CD4-positive, alpha-beta T cell treated with Interleukin-10 for 1 hour (primary cell): ENCODE results near the gene B9D2.
"Not testable (repeated sequence)": the region's sequence is repeated elsewhere in the genome, so short reads cannot be mapped to it uniquely, and the experiment has no call there.

Experiments used
- DNase-seq: peaks from one replicate; pipeline ENCODE4 v3.0.0-alpha.2; 2020

Gene B9D2, protein sequence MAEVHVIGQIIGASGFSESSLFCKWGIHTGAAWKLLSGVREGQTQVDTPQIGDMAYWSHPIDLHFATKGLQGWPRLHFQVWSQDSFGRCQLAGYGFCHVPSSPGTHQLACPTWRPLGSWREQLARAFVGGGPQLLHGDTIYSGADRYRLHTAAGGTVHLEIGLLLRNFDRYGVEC

GRCh38 chr19:41363753-41364523, at the start of gene B9D2:
TSS of gene B9D2 (minus strand) at chr19:41364149. CDS start at chr19:41363519, 630 bp downstream.
- DNase-seq: peak; percentile 99

DNA sequence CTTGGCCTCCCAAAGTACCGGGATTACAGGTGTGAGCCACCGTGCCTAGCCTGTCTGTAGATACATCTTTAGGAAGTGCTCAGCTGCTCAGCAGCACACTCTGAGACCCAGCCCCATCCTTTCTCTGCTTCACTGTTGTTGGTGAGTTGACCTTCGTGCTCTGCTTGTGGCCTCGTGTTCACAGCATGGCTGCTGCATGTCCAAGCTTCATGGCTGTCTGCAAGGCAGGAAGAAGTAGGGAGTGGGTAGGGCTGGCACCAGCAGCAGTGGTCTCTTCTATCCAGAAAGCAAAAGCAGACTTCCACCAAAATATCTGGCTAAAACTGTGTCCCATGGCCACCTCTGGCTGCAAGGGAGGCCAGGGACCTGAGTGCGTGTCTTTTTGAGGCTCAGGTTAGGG, 49.0 kb upstream of the B9D2 start:
- no peak for DNase-seq

- DNase-seq: no peak
Observed at GRCh38 chr19:41411968-41412265, 48.0 kb upstream of the B9D2 start.

DNA sequence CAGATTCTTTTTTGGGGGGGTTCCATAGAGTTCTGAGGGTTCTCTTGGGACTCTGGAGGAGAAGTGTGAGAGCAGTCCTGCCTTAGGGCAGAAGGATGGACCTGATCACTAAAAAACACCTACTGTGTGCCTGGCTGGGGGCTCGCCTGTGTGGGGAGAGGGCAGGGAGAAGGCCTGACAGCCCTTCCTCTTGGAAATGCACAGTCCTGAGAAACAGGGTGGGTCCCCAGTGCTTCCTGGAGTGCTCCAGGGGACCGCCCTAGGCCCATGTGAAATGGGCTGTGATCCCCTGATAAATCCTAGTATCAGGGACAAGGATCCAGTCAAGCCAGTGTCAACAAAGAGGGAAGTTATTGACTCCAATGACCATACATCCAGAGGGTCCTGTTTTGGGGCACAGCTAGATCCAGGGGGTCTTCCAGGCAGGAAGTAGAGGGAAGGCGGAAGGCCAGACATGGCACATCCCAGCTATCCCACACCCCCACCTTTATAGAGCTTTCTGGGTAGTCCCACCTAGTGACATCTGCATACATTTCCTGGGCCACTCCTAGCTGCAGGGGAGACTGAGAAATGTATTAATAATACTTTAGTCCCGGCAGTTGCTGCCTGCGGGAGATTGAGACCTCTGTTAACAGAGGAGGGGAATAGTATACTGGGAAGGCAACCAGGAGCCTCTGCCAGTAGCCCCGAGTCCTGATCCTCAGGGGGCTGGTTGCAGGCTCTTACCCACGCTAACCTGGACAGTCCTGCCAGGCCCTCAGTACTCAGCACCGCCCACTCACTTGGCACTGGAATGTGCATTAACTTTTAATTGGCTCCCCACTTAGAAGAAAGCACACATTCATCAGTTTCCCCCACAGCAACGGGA, 47.4 kb upstream of the B9D2 start:
- DNase-seq: no peak

DNA sequence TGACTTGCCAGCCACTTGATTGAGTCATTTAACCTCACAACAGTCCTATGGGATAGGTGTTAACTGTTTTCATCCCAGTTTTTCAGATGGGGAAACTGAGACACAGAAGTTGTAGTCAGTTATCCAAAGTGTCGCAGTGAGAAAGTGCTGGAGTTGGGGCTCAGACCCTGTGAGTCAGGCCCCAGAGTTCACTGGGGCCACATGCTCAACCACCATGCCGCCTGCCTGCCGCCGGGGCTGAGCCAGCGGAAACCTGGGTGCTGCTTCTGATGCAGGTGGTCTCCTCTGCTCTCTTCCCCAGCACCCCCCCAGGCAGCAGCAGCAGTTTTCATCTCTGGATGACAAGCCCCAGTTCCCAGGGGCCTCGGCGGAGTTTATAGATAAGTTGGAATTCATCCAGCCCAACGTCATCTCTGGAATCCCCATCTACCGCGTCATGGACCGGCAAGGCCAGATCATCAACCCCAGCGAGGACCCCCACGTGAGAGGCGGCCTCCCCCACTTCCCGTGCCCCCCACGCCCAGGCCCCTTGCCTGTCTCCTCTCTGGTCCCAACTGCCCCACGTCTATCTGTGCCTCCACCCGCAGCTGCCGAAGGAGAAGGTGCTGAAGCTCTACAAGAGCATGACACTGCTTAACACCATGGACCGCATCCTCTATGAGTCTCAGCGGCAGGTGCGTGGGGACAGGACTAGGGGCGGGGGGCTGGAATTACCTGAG, 46.5 kb upstream of the B9D2 start:
- DNase-seq: no peak

DNA sequence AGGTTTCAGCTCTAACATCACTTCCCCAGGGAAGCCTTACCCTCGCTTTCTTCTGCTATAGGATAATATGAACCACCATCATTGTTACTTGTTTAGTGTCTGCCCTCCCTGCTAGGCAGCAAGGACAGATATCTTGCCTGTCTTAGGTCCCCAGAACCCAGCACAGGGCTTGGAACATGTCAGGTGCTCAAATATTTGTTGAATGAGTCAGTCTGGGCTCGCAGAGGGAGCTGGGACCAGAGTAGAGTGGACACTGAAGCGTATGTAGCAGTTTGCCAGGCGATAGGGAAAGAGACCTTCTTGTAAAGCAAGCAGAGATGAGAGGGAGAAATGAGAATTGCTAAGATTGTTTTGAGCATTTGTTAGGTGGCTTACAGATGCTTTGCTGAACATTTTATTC, 45.3 kb upstream of the B9D2 start:
- DNase-seq: no peak

GRCh38 chr19:41408846-41409245, 44.9 kb upstream of the B9D2 start:
- DNase-seq: not testable (repeated sequence)

GRCh38 chr19:41408256-41408655, 44.3 kb upstream of the B9D2 start:
- no peak for DNase-seq

- no peak for DNase-seq
Observed at GRCh38 chr19:41407271-41407670, 43.3 kb upstream of the B9D2 start.

DNA sequence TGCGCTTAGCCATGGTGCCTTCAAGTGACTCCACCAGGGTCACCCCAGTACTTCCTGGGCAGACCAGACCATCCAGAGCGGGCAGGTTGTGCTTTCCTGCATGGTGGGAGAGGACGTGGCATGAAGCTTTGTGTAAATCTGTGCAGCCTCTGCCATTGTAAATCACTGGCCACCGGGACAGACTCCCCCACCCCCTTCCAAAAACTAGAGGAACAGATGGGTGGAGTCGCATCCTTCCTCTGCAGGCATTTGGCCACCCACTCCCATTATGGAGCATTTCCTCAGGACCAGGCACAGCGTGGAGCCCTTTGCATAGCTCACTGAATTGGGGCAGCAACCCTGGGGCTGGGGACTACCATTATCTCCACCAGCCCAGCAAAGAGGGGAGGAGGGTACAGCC, 41.8 kb upstream of the B9D2 start:
- DNase-seq: no peak

DNA sequence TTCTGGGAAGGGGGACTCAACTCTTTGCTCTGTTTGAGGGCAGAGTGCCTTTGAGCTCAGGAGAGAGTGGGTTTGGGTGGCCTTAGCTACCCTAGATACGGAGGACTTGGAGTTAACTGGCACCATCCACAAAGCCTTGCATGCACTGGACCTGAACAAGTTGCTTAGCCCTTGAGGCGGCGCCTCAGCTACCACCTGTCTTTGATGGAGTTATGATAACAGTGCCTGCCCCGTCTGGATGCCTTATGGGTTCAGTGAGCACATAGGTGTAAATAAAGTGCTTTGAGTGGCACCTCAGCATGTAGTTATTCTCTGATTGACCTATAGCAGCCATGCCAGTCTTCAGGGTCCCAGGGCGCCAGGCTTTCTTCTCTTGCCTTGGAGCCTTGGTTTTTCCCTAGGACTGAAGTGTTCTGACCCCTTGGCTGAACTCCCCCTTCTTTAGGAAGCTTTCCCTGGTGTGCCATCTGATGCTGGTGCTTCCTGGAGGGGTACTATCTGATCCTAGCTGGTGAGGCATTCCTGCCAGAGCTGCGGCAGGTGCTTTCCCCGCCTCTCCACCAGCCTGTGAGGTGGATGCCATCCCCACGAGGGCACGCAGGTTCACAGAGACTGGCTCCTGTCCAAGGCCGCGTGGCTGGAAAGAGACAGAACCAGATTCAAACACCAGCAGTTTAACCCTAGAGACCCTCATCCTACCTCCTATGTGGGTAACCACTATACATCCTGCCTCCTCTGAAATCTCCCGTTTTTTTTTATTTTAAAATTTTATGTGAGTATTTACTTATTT, 39.4 kb upstream of the B9D2 start:
- DNase-seq: no peak

DNA sequence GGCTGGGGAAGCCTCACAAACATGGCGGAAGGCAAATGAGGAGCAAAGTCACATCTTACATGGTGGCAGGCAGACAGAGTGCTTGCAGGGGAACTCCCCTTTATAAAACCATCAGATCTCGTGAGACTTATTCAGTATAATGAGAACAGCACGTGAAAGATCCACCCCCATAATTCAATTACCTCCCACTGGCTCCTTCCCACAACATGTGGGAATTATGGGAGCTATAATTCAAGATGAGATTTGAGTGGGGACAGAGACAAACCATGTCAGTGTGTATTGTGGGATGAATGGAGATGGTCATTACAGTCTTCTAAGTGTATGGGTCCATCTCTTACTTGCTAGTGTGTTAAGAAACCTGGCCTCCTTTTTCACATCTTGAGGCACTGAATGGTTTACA, 38.1 kb upstream of the B9D2 start:
- no peak for DNase-seq

DNA sequence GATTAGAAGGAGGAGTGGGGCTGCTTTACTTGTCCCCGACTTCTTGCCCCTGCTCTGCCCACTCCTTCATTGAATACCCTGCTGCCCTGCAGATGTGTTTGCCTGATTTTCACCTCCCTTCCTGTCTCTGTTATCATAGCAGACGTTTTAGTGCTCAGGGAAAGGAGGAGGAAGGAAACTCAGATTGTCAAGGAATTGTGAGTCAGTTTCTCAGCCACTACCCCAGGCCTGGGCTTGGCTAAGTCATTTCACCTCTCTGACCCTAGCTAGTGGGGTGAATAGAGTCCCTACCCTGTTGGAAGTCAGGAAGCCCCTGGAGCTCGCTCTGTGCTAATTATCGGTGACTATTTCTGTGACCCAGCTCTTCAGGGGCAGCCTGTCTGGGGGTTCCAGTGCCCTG, 37.5 kb upstream of the B9D2 start:
- no peak for DNase-seq

GRCh38 chr19:41399525-41399924, 35.6 kb upstream of the B9D2 start:
- no peak for DNase-seq

- DNase-seq: no peak
Observed at GRCh38 chr19:41399091-41399490, 35.1 kb upstream of the B9D2 start.

DNA sequence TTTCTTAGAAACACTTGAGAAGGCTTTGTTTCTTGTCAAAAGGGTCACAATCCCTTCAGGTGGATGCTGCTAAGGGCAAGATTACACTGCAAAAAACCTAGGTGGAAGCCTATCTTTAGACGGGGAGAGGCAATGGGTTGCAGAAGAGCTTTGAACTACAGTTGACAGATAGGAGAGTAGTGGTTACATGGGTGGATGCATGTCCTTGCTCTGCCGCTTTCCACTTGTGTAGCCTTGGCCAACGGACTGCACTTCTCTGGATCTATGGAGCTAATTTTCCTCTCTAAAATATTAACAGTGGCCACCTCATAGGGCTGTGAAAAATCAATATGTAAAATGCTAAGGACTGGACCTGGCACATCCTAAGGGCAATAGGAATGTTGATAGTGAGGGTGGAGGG, 34.6 kb upstream of the B9D2 start:
- DNase-seq: no peak

GRCh38 chr19:41398050-41398418, 34.1 kb upstream of the B9D2 start:
- no peak for DNase-seq

DNA sequence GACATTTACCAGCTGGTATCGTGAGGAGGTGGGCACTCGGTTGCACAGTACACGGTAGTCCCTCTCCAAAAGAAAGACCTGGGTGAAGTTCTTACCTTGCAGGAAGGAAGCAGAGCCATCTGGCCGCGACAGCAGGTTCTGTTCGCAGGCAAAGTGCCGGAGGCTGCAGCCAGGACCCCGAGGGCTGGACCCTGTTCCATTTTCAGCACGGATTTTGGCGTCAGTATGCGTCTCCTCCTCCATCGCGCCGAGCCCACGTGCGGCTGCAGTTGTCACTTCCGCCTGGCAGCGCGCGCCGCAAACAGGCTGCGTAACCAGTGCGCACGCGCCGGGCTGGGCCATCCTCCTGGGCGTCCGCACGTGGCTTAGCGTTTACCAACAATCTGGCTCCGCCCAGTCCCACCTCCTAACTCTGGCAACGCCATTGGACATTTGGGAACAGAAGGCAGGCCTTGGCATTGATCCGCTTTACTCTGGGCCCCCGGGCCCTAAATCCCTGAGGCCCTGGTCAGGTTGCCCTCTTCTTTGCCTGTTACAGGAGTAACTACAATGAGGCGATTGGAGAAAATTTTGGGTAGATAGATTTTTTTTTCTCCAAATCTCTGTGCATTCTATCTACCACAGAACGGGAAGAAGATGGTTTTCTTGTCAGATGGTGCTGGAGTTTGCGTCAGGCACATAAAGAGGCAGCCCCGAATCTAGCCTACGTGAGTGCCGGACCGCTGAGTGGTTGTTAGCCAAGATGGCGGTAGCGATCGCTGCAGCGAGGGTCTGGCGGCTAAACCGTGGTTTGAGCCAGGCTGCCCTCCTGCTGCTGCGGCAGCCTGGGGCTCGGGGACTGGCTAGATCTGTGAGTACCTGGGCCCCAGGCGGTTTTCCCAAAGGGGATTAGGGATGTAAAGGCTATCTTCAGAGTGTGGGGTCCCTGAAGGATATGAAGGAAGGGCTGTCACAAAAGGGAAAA, 33.4 kb upstream of the B9D2 start, which contains the start of the genes BCKDHA and EXOSC5:
TSS of gene BCKDHA (plus strand) at position 733 of the 964 bp plus-strand sequence. CDS start at position 743, 10 bp downstream.
TSS of gene EXOSC5 (minus strand) at position 274 of the 964 bp plus-strand sequence. CDS start at position 243, 31 bp downstream.
- peak; percentile 100 for DNase-seq

- no peak for DNase-seq
Observed at GRCh38 chr19:41395355-41395754, 31.4 kb upstream of the B9D2 start.

DNA sequence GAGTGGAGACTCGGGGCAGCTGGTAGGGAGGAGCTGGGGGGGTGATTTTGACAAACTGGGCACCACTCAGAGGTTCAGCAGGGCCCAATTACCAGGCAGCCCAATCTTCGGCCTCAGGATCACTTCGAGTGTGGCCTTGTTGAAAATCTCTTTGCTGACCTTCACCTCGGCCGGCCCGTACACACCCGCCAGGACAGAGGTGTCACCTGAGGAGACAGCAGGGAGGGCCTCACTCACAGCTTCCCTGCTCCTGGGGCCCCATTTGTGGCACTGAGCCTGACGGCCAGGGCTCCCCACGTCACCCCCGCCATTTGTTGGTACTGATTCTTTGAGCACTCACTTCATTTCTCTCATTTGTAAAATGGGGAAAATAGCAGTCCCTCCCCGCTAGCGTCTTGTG, 28.8 kb upstream of the B9D2 start:
- DNase-seq: no peak

DNA sequence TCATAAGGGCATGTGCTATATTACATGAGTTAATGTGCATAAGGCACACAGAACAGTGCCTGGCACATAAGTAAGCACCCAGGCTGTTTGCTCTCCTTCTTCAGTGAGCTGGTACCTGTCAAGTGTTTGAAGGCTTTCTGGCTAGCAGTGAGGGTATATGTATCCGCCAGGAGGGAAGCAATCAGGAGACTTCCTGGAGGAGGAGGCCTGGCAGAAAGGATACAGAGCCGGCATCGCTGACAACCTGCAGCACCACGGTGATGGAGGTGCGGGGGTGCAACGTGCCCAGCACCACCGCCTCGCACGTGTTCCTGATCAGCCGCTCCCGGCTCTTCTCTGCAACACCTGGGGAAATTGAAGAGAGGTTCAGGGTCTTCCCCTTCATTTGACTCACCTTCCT, 27.7 kb upstream of the B9D2 start:
- DNase-seq: no peak
